Neural progenitor cell (in vitro differentiated cells): ENCODE measurements around the gene CYP27B1.

ENCODE experiments used
- EZH2phosphoT487 ChIP-seq: fragments of 200-600 bp; sonication (generic); IDR thresholded peaks from 2 replicates; pipeline ENCODE4 v1.6.1; 2017; ENCODE audit warnings: antibody characterized with exemption
- TF ChIP-seq, protein P1 (sequence below): fragments of 200-600 bp; sonication (generic); IDR thresholded peaks from 2 replicates; pipeline ENCODE4 v1.5.1; 2017; ENCODE audit warnings: antibody characterized with exemption, mild to moderate bottlenecking

DNA sequence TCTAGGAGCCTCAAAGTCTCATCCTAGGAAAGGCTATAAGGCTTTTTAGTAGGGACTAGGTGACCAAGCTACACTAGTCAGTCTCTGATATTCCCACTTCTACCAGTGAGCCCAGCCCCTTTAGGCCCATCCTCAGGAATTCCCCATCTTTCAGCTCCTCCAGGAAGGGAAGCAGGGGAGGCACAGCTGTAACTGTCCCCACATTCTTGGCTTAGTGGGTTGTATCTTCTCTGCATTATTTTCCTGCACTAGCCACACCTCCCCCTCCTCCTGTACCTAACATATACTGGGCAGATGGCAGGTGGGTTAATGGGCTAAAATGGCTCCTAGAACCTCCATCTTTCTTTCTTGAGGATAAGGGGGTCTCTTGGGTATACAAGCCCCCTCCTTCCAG is 424 bp upstream of the CYP27B1 start:
- TF ChIP-seq, protein P1, sequence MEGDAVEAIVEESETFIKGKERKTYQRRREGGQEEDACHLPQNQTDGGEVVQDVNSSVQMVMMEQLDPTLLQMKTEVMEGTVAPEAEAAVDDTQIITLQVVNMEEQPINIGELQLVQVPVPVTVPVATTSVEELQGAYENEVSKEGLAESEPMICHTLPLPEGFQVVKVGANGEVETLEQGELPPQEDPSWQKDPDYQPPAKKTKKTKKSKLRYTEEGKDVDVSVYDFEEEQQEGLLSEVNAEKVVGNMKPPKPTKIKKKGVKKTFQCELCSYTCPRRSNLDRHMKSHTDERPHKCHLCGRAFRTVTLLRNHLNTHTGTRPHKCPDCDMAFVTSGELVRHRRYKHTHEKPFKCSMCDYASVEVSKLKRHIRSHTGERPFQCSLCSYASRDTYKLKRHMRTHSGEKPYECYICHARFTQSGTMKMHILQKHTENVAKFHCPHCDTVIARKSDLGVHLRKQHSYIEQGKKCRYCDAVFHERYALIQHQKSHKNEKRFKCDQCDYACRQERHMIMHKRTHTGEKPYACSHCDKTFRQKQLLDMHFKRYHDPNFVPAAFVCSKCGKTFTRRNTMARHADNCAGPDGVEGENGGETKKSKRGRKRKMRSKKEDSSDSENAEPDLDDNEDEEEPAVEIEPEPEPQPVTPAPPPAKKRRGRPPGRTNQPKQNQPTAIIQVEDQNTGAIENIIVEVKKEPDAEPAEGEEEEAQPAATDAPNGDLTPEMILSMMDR, result no peak
- no peak for TF ChIP-seq EZH2phosphoT487
